GM21526 (cell line): ENCODE data around the gene EIF2B5.

Experiments
- ATAC-seq: cut with Tn5 transposase; IDR thresholded peaks from one replicate; pipeline ENCODE4 v1.9.1; 2021; ENCODE audit warnings: moderate library complexity; ENCODE audit not compliant: unreplicated experiment, low FRiP score

EIF2B5 gene

DNA sequence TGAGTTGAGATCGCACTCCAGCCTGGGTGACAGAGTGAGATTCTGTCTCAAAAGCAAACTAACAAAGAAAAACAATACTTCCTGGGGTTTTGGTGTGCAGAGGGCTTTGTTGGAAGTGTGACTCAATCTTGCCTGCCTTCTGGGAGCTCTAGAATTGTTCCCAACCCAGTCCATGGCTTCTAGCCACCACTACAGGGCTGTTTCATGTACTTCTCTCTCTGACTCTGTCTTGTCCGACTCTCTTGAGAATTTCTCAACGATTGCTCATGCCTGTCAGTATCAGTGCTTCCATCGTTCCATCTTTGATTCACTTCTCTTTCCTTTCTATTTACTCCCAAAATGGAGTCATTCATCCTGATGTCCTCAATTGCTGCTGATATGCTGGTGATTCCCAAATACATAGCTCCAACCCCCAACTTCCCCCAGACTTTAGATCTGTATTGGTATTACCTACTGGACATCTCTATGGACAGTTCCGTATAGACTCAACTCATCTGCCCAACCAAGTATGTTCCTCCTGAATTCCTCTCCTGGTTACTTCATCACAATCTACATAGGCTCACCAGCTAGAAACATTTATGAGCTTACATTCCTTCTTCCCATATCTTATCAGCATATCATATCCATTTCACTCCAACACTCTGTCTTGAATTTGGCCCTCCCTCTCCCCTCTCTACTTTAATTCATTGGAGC, 37.7 kb downstream of the EIF2B5 start:
- ATAC-seq, result no peak

- ATAC-seq, result no peak
Measured at GRCh38 chr3:184173374-184173722, 38.2 kb downstream of the EIF2B5 start.

DNA sequence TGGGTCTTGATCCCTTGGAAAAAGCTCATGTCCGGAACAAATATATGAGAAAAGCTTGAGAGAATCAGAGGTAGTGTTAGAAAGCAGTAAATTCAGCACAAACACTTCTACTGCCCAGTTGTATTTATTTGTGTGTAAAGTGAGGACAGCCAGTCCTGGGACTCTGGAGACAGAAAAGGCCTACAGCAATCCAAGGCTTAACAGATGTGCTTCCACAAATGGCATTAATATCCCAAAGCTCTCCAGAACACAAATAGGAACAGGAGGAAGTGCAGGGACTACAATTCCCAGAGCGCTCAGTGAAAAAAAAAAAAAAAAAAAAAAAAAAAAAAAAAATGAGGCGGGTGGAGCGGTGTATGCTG, 39.1 kb downstream of the EIF2B5 start:
- ATAC-seq, result no peak

DNA sequence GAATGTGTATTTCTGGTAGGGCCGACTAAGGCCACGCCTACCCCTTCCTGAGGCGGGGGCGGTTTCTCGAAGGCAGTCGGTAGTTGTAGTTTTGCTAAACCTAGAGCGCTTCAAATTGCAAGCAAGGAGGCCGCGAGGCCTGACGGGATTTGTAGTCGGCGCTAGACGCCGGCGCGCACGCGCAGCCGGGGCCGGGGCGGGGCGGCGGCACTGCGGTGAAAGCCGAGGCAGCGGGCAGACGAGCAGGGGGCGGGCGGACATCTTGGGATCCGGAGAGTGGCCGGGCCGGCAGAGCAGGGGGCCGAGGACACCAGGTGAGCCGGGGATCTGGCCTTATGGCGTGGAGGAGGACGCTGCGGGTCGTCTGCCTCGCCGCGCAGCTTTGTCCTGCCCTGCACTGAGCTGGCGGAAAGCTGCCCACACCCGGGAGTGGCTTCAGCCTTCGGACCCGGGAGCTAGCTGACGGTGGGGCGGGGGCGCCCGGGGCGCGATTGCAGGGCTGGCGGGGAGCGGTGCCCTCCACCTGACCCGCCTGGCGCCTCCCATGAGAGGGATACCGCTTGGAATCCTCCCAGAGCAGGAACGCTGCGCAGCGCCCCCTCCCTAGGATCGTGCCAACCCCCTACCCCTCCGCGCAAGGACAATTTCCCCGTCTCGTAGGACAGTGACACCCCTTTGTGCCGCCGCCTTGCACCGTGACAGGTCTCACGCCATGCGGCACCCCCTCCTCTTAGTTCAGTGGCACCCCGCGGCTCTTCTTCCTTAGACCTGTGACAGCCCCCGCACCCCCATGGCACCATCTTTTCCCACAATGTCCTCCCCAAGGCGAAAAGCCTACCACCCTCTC, 39.7 kb downstream of the EIF2B5 start, which contains the start of gene AP2M1:
Gene AP2M1, plus strand, starts transcription at position 210 of the 847 bp plus-strand sequence. CDS start 2,139 bp downstream, outside the sequence.
- ATAC-seq, result peak; percentile 86

GRCh38 chr3:184175506-184175905, 40.3 kb downstream of the EIF2B5 start:
- no peak for ATAC-seq

GRCh38 chr3:184175981-184176376, 40.8 kb downstream of the EIF2B5 start:
- no peak for ATAC-seq

DNA sequence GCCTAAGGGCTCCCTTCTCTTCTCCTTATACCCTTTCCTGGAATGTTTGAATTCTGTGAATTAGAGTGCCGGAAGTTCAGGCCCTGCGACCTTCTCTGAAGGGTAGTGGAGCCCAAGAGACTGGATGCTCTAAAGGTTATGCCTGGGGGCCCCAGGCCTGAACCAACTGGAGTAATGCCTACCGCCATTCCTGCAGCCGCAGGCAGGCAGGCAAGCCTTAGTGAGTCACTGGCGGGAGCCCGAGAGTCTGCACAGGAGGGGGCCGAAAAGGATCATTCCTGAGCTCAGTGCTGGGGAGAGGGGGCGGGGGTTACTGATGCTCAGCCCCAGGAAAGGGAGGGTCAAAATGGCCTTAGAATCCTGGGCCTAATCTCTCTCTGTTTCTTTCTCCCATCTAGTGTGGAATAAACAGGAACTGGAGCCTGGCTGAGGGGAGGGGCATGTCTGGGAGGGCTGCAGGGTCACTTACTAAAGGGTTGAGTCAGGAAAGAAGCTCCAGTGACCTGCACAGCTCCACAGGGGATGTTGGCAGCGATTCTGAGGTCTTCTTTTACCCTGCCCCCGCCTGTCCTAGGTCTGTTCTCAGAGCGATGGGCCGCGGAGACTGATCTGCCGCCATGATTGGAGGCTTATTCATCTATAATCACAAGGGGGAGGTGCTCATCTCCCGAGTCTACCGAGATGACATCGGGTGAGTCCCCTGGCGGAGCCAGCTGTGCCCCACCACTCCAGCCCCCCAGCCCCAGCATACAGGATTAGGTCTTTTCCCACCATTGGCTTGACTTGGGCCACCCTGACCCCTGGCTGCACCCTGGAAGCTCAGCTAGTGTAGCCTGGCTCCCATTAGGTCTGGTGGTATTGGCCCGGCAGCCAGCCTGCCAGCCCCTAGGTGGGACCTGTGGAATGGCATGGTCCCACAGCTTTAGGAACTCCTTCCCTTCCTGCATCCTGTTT, 41.5 kb downstream of the EIF2B5 start:
- ATAC-seq, result no peak

DNA sequence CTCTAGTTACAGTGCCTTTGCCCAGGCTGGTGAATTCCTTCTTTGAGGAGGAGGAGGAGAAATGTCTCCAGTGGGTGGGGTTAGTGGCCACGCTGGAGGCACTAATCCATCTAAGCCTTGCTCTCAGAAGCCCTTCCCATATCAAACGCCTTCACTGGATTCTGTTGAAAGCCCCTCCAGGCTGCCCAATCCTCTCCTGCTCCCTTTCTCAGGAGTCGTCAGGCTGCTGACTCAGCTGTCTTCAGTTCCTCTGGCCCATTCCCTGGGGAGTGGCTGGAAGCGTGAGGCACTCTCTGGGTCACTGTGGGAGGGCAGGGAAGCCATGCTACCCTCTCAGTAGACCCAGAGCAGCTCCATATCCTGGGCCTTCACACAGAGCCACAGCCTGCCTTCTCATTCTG, 42.2 kb downstream of the EIF2B5 start:
- no peak for ATAC-seq

DNA sequence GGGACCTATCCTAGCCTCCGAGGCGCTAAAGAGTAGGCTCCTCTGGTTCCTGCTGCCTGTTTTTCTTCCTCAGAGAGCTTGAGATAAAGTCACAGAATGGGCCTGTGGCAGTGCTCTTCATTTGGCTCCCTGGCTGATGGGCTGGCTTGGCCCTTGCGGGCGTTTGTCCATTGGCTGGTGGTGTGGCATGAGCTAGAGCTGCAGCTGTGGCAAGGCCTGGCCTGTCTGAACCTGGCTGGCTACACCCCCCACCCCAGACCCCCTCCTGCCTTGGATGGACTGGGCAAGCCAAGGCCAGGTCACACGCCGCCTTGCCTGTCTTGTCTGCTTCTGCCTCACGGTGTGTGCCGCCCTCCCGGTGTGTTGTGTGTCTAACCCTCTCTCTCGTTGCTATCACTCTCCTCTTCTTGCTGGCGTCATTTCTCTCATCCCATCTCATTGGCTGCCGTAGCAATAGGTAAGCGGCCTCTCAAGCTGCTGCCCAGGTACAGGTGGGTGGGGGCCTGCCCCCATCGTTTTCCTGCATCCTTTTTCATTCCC, 42.7 kb downstream of the EIF2B5 start:
- ATAC-seq, result no peak

DNA sequence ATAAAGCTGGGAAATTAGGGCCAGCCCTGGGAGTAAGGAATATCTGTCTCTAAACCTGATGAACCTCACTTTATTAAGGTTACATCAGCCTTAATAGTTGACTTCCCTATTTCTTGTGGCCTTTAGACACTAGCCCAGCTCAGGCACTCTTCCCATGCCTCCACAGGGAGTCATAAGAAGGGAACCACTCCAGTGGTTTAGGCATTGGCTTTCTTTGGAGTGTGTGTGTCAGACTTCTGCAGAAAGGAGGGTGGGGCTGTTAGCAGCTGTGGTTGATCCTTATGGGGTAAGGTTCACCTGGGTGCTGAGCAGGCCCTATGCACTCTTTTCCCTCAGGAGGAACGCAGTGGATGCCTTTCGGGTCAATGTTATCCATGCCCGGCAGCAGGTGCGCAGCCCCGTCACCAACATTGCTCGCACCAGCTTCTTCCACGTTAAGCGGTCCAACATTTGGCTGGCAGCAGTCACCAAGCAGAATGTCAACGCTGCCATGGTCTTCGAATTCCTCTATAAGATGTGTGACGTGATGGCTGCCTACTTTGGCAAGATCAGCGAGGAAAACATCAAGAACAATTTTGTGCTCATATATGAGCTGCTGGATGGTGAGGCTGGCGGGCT, 43.5 kb downstream of the EIF2B5 start:
- ATAC-seq, result no peak

GRCh38 chr3:184180165-184180564, 45.0 kb downstream of the EIF2B5 start:
- no peak for ATAC-seq

- no peak for ATAC-seq
Measured at GRCh38 chr3:184181596-184181995, 46.4 kb downstream of the EIF2B5 start.

DNA sequence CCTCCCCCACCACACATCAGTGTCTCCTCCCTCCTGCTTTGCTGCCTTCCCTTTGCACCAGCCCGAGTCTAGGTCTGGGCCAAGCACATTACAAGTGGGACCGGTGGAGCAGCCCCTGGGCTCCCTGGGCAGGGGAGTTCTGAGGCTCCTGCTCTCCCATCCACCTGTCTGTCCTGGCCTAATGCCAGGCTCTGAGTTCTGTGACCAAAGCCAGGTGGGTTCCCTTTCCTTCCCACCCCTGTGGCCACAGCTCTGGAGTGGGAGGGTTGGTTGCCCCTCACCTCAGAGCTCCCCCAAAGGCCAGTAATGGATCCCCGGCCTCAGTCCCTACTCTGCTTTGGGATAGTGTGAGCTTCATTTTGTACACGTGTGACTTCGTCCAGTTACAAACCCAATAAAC, 48.5 kb downstream of the EIF2B5 start:
- ATAC-seq, result no peak

- ATAC-seq, result no peak
Measured at GRCh38 chr3:184184546-184185230, 49.5 kb downstream of the EIF2B5 start.

DNA sequence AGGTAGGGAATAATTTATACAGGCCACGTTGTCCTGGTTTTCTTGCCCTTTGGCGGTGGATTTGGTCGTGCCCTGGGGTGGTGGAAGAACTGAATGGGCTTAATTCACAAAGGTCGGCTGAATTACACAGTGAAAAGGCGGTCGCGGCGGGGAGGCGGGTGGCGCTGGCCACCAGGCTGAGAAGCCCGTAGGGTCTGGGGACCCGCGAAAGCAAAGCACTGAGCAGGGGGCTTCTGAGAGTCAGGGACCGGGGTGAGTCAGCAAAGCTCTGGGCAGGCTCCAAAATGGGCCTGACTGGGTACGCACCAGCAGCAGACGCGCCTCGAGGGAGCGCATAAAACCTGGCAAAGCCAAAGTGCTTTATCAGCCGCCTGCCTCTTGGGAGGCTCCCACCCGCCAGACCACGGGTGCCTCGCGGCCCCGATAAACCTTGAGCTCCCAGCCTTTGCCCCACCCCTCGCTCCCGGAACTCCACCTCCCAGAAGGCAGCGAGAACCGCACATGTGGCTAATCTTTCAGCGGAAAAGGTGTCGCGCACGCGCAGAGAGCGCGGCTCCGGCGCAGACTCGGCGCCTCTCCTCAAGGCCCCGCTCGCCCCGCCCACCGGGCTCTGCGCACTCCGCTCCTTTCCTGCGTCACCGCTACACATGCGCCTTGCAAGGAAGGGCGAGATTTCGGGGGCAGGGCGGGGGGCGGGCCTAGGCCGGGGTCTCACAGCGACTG, 50.5 kb downstream of the EIF2B5 start:
- peak; percentile 81 for ATAC-seq

DNA sequence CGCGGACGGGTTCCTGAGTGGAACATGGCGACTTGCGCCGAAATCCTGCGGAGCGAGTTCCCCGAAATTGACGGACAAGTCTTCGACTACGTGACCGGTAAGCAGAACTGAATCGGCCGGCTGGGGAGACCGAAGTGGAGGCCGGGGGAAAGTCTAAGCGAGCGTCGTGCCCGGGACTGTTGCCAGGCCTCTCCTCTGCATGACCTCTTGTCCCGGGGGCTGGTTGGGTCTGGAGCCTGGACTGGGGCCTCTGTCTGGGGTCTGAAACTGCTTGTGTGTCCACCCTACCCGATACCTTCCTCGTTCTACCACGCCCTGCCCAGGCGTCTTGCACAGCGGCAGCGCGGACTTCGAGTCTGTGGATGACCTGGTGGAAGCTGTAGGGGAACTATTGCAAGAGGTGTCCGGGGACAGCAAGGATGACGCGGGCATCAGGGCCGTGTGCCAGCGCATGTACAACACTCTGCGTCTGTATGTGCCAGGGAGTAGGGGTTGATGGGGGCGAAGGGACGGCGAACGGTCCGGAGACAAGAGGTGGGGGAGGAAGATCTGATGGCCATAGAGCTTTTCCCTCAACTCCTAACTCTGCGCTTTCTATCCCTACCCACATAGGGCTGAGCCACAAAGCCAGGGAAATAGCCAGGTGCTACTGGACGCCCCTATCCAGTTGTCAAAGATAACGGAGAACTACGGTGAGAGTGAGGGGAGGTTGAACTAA, 51.2 kb downstream of the EIF2B5 start, which contains the start of gene ABCF3:
Gene ABCF3, plus strand, starts transcription at position 16 of the 718 bp plus-strand sequence. Its CDS starts 9 bp downstream, at position 25.
- ATAC-seq, result peak; percentile 25

DNA sequence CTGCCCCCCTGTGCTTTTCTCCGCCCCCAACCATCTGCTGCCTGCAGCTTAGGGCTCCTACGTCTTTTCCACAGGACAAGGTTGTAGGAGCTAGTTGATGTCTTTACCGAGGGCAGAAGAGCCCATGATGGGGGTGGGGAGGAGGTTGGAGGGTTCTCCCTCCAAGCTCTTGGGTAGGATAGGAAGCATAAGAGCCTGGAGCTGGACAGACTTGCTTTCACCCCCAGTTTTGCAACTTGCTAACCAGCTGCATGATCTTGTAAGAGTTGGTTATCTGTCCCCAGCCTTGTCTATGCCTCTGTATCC, 51.7 kb downstream of the EIF2B5 start:
- no peak for ATAC-seq

- ATAC-seq, result no peak
Measured at GRCh38 chr3:184188080-184188479, 52.9 kb downstream of the EIF2B5 start.
